ENCODE data around the gene PLCB4.

Gene PLCB4

DNA sequence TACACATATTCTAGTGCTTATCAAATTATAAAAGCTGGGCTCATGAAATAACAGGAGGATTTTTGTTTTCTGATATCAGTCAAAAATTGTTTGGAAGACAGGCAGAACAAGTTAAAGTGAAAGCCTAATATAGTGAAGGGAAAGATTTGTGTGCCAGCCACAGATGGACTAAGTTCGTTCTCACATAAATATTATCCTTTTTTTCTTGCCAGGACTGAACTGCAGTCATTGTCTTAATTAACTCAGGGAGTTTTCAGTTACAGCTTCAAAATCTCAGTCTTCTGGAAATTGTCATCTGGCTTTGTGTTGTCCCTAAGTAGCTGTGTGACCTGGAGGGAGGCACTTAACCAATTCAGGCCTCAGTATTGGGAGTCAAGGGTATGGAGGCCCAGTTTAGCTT, 40.7 kb downstream of the PLCB4 start:
- DNase-seq = no peak

GRCh38 chr20:9110365-9110764, 41.5 kb downstream of the PLCB4 start:
- DNase-seq = no peak

DNA sequence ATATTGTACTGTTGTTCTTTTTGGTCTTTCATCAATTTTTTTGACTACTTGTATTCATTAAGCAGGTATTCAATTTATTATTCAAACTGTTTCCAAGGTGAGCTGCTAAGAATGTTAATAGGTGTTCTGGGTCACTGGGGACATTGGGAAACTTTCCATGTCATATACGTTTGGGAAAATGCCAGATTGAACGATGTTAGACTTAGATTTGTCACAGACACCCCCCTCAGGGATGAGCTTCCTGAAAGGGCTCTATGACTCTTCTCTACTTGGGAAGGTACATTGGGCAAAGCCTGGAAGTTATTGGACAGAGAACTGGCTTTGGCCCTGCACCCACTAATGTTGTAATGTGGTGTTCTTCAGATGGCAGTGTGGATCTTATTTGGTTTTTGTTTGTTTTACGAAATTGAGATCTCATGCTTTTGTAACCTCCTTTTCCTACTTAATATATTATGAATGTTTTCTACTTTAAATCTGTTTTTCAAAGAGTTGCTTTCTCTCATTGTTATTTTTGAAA, 42.1 kb downstream of the PLCB4 start:
- no peak for DNase-seq

DNA sequence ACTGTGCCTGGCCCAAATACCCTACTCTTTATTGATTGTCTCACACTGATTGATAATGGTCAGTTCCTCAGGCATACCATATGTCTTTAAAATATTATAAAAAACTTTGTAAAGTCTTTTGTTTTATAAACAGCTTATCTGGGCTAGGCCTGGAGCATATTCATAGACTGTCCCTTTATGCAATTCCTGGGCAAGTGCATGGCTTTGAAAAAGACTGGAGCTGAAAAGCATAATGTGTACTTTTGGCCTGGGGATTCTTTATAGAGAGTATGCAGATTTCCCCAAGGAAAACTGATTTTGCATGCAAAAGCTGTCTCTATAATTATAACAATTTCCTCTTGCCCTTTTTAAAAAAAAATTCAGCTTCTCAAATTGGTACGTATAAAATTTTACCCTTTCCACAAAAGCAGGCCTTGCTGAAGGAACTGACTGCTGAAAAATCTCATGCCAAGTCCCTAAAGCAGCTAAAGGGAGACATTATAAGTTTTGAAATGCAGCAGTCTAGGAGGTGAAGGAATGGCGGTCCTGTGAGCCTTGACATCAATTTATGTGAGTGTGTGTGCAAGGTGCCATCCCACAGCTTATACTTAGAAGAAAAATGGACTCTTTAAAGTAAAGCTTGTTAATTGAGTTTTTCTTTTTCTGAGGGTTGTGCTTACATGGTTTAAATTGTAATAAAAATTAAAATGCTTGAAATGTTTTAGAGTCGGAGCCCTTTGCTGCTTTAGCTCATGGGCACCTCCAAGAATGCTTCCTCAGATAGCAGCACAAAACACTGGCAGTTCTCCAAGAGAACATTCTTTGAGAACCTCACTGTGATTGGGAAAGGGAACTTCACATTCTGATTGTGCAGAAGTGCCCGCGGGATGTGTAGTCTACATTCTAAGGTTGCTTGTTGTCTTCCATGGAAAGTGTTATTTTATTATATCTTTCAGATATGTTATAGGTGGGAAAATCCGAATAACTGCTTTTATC, 43.9 kb downstream of the PLCB4 start:
- no peak for DNase-seq

- DNase-seq = no peak
Observed at GRCh38 chr20:9114709-9115108, 45.8 kb downstream of the PLCB4 start.

DNA sequence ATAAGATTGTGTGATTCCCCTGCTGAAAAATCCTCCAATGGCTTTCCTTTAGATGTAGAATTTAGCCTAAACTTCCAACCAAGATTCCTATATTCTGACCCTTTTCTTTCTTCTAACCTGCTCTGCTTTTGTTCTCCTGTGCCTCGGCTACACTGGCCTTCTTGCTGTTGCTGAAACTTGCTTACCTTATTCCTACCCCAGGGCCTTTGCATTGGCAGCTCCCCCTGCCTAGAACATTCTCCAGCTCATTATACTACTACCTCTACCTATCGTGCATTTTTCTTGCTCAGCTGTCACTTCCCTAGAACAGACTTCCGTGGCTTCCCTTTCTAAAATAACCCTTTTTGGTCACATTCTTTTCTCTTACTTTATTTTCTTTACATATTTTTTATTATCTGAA, 48.7 kb downstream of the PLCB4 start:
- no peak for DNase-seq

DNA sequence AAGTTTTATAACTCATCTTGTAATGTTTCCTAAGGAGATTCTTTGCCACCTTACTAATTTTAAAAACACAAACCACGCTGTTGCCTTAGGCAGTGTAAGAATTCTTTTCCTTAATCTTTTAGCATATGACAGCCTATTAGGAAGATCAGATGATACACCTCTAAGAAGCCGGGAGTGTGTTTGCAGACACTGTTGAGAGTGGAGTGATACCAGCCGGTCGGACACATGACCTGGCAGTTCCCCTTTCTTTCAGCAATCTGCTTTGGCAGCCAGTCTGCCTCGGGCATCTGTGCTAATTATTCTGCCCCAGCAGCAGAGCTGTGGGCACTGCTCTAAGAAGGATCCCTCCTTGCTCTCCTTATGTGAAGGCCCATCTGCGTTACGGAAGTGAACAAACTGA, 50.9 kb downstream of the PLCB4 start:
- no peak for DNase-seq

DNA sequence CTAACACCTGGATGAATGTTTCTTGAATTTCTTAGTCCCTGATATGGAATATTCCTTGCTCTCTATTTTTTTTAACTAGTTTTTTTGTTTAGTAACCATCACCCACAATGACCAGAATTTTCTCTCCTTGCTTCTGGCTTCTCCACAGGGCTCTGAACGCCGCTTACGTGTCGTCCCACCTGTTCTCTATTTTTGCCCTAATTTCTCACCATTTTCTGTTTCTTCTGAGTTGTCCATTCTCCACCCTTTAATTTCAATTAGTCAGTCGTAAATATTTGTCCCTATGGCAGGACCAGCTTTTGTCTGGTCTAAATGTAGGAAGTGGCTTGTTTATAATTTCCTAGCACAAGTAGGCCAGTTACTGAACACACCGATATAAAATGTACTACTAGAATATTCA, 52.3 kb downstream of the PLCB4 start:
- DNase-seq = no peak

DNA sequence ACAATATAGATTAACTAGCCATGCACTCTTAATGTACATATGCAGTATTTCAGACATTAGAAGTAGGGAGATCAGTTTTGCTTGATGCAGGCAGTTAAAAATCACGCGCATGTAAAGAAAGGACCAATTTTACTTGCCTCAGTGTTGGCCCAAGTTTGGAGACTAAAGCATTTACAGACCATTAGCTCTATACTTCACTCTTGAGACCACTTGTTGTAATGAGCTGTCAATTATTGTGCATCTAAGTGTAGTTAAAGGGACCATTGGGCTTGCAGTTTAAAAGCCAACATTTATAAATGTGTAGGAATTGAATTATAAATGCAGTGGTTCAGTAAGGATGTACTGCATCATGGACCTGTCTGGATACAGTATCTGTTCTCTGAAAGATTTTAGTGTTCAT, 53.7 kb downstream of the PLCB4 start:
- DNase-seq = no peak

- DNase-seq = no peak
Observed at GRCh38 chr20:9126527-9126926, 57.6 kb downstream of the PLCB4 start.

- no peak for DNase-seq
Observed at GRCh38 chr20:9128568-9128967, 59.7 kb downstream of the PLCB4 start.

DNA sequence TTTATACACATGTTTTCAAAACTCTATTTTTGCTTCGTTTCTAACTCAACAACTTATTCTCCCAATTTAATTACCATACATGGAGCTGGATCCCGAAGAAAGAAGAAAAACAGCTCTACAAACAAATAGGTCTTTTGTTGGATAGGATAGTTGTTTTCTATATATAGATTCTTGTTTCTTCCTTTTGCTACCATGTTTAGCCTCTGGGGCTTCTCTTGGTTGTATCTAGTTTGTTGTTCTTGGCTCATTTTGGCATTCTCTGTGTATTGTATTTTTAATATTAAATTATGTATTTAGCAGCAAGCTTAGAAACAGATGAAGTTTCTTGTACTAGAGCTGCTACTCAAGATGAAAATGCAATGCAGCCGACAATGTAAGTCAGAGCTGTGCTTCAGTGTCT, 60.9 kb downstream of the PLCB4 start:
- no peak for DNase-seq

GRCh38 chr20:9130521-9130920, 61.6 kb downstream of the PLCB4 start:
- no peak for DNase-seq

- no peak for DNase-seq
Observed at GRCh38 chr20:9131841-9132240, 63.0 kb downstream of the PLCB4 start.

- DNase-seq = no peak
Observed at GRCh38 chr20:9134346-9134745, 65.5 kb downstream of the PLCB4 start.

DNA sequence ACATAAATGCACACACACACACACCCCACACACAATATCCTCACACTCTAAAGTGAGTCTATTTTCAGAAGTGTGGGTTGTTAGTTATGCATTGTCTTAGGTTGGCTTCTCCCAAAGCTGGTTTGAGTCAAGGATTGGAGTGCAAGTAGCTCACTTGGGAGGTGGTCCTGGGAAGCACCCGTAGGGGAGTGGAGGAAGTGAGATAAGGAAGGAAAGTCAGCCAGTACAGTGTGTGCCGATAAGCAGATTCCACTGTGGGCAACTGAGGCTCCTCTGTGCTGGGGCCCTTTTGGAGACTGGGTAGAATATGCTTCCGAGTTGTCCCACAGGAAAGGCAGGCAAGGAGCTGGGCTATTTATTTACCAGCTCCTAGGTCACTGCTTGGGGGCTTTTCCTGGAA, 67.2 kb downstream of the PLCB4 start:
- no peak for DNase-seq

DNA sequence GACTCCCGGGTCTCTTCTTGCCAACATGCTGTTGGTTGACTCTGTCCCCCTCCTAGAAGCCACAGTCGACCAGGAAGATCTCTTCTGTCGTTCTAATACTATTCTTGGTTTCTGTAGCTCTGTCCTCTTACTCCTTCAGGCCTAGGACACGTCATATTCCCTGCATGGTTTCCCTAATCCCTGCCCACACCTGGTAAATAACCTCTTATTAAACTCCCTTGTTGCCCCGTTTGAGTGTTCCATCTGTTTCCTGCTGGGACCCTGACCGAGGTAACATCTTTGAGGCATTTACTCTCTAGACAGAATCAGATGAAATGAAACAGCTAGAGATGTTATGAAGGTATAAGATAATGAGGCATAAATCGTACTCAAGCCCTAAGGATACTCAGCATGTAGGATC, 68.1 kb downstream of the PLCB4 start:
- no peak for DNase-seq

DNA sequence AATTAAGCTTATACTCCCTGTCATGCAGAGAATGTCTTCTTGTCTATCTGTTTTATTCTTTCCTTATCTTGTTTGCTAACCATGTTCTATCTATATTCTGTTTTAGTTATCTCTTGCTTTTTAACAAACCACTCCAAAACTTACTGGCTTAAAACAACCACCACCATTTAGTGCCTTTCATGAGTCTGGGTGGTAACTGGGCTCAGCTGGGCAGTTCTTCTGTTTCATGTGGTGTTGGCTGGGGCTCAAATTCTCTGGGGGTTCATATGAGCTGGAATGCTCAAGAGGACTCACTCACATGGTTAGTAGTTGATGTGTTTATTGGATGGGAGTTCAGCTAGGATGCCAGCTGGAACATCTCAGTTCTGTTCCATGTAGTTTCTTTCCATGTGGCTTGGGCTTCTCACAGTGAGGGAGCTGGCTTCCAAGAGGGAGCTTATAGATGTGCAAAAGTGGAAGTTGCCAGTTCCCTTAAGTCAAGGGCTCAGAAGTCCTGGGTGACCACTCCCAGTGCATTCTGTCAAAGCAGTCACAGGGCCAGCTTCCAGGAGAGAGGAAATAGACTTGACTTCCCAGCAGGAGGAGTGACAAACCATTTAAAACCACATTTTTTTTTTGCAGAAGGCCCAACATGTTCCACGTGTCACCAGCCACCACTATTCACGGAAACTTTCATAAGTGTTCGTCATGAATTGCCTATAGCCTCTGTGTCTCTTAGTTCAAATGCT, 70.4 kb downstream of the PLCB4 start:
- DNase-seq = no peak

DNA sequence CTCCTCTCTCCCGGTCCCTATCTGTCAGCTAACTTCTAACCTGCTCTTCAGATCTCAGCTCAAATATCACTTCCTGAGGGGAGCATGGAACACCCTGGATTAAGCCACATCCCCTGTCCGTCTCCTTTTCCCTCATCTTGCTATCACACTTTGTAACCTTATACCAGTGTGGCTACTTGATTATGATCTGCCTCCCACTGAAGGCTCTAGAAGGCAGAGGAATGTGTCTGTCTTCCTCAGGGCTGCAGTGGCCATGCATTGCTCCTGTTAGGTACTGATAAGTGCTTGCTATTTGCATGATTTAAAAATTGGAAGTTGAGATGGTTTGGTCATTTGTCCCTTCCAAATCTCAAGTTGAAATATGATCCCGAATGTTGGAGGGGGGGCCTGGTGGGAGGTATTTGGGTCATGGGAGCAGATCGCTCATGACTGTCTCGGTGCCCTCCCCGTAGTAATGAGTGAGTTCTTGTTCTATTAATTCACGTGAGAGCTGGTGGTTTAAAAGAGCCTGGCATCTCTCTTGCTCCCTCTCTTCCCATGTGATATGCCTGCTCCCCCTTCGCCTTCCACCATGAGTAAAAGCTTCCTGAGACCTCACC, 71.4 kb downstream of the PLCB4 start:
- no peak for DNase-seq

- DNase-seq = no peak
Observed at GRCh38 chr20:9141070-9141469, 72.2 kb downstream of the PLCB4 start.

- DNase-seq = no peak
Observed at GRCh38 chr20:9141921-9142320, 73.0 kb downstream of the PLCB4 start.

- DNase-seq = no peak
Observed at GRCh38 chr20:9142809-9143208, 73.9 kb downstream of the PLCB4 start.

- DNase-seq = no peak
Observed at GRCh38 chr20:9143926-9144325, 75.0 kb downstream of the PLCB4 start.

DNA sequence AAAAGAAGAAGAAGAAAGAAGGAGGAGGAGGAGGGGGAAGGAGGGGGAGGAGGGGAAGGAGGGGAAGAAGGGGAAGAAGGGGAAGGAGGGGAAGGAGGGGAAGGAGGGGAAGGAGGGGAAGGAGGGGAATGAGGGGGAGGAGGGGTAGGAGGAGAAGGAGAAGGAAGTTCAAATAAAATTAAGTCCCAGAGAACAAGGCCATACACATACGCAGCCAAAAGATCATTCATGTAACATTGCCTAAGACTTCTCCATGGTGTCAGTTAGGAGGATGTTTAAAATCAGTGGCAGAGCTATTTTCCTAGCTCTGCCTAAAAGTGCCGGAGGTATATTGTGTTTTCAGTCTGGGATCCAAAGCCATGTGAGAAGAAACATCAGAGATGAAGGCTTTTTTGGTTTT, 75.8 kb downstream of the PLCB4 start:
- no peak for DNase-seq
